Measurements from ENCODE around the gene SLC25A43.

DNA sequence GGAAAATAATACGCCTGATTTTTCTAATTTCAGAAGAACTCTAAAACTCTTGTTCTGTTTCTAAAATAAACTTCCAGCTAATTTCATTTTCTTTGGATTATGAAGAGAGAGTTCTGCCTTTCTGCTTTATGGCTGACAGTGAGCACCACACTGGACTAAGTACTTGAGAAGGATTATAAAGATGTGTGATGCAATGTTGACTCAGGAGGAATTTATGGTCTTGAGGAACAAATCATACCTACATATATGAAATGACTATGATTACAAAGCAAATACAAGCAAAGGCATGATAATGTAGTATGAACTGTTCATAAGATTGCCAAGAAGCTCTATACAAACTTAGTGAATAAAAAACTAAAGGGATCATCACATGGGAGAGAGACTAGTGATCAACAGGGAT, 56.1 kb downstream of the SLC25A43 start:
- TF ChIP-seq, protein P1, sequence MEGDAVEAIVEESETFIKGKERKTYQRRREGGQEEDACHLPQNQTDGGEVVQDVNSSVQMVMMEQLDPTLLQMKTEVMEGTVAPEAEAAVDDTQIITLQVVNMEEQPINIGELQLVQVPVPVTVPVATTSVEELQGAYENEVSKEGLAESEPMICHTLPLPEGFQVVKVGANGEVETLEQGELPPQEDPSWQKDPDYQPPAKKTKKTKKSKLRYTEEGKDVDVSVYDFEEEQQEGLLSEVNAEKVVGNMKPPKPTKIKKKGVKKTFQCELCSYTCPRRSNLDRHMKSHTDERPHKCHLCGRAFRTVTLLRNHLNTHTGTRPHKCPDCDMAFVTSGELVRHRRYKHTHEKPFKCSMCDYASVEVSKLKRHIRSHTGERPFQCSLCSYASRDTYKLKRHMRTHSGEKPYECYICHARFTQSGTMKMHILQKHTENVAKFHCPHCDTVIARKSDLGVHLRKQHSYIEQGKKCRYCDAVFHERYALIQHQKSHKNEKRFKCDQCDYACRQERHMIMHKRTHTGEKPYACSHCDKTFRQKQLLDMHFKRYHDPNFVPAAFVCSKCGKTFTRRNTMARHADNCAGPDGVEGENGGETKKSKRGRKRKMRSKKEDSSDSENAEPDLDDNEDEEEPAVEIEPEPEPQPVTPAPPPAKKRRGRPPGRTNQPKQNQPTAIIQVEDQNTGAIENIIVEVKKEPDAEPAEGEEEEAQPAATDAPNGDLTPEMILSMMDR (conservative IDR thresholded peaks at IDR 0.05; ENCODE audit: low read depth, low read length): no peak
- TF ChIP-seq EZH2phosphoT487 (IDR thresholded peaks at IDR 0.05; ENCODE audit: borderline replicate concordance, low read length): no peak
- no peak for TF ChIP-seq EZH2 (IDR thresholded peaks at IDR 0.05; ENCODE audit: low read length, unreplicated experiment)

Measured in PC-3 (cell line).